AG20443 (cell line): ENCODE data around the gene GRAMD4.

Experiments
- DNase-seq: peaks from one replicate; pipeline ENCODE4 v3.0.0; 2012; ENCODE audit warnings: low spot score, mixed read lengths

GRAMD4 gene

DNA sequence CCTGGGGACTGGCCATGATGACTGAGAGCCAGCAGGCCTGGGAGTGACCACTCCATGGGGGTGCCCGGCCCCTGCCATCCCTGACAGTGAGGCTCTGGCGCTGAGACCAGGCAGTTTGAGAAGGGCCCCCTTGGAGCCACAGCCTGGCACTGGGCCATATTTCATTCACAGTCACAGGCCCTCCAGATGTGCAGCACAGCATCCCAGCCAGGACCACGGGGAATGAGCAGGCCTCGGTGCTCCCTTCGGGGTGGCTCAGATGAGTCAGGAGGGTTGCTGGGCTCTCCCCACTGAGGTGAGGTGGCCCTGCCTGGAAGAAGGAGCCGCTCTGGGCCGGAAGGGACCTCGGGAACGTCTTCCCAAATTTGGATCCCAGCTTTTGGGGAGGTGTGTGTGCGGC, 53.0 kb downstream of the GRAMD4 start:
- DNase-seq: peak; percentile 58

DNA sequence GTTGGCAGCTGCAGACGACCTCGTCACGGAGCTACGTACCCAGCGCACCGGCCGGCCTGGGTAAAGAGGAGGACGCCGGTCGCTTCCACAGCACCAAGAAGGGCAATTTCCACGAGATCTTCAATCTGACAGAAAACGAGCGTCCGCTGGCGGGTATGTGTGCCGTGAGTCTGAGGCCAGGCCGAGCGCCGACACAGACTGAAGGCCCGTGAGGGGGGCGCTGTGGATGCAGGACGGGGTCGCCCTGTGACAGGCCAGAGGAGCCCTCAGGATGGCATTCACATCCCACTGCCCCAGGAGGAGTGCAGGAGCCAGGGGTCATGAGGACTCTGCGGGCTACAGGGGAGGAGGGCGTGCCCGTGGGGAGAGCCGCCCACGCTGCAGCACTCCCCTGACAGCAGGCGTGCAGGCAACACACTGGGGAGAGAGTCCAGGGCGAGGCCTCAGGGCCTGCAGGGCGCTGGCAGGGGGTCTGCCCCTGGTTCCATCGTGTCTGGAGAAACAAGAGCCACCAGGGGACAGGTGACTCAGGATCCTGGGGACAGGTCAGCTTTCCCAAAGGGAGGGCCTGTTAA, 53.6 kb downstream of the GRAMD4 start:
- no peak for DNase-seq

DNA sequence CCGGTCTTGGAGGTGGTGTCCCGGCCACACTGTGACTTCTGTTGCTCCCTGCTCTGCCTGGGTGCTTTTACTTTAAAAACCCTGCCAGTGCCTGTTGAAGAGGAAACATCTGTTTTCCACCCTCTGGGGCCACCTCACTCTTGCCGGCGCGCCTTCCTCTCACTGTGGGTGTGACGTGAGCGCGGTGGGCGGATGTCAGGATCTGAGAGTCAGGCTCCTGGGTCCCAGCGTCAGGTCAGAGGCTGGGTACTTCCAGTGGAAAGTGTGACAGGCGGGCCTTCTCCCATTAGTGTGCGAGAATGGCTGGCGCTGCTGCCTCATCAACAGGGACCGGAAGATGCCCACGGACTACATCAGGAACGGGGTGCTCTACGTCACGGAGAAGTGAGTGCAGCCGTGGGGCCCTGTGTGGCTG, 54.2 kb downstream of the GRAMD4 start:
- DNase-seq: no peak

DNA sequence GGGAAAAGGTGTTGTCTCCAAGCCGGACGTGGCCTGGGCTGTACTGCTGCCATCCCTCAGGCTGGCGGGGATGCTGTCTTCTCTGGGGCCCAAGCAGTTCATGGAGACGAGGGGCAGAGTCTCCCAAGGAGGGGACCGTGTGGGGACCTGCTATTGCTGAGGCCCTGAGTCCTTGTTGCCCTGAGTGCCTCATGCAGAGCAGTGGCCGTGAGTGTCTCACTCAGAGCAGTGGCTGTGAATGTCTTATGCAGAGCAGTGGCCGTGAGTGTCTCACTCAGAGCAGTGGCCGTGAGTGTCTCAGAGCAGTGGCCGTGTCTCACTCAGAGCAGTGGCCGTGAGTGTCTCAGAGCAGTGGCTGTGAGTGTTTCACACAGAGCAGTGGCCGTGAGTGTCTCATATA, 54.7 kb downstream of the GRAMD4 start:
- no peak for DNase-seq

DNA sequence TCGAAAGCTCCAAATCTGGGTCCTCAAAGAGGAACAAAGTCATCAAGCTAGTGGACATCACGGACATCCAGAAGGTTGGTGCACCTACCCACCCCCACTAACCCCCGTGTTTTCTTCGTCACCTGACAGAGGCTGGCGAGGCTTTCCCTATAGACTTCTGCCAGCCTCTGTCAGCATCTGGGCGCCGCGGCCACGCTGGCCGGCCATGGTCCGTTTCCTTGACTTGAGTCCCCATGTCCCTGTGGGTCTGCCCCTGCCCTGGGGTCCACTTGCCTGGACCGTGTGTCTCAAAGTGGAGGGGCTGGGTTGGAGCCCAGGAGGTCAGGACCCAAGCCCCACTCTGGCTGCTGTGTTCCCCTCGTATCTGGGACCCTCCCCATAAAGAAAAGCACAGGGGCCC, 55.3 kb downstream of the GRAMD4 start:
- DNase-seq: no peak

DNA sequence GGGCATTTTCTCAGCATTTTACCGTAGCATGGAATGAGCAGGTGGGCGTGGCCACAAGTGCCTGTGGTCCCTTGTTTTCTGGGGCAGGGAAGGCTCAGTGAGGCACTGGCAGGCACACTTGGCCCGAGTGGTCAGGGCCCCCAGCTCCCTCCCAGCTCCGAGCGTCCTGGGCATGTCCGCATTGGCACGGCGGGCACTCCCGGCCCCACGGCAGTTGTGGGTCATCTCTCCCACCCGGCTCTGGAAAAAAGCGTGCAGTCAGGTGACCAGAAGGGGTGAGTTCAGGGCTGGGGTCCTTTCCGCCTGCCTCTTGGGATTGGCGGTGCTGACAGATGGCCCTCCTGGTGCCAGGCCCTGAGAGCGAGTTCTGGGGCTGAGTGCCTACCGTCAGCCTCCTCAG, 55.8 kb downstream of the GRAMD4 start:
- DNase-seq: no peak

DNA sequence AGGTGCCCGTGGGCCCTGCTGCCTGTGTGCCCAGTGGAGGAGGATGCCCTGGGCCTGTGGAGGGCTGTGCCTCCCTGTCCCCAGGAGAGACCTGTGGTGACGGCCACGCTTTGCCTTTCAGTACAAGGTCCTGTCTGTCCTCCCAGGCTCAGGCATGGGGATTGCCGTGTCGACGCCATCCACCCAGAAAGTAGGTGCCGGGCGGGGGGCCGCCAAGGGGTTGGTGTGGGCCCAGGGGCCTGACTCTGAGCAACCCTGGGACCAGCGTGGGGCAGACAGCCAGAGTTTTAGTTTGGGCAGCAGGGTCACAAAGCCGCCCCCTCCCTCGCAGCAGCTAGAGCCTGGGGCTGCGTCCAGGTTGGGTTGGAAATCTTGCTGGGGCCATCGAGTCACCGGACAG, 56.3 kb downstream of the GRAMD4 start:
- no peak for DNase-seq

DNA sequence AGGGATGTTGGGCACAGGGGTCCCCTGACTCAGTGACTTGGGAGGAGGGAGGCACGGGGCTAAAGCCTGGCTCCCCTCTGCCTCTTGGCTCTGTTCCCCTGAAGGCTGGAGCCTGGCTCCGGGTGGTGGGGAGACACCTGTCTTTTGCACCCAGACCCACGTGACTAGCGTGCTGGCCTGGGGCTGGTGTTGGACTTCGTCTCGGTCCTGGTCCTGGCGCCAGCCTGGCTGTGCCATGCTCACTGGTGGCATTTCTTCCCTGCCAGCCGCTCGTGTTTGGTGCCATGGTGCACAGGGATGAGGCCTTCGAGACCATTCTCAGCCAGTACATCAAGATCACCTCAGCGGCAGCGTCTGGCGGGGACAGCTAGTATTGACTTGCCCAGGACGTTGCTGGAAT, 56.7 kb downstream of the GRAMD4 start:
- no peak for DNase-seq

DNA sequence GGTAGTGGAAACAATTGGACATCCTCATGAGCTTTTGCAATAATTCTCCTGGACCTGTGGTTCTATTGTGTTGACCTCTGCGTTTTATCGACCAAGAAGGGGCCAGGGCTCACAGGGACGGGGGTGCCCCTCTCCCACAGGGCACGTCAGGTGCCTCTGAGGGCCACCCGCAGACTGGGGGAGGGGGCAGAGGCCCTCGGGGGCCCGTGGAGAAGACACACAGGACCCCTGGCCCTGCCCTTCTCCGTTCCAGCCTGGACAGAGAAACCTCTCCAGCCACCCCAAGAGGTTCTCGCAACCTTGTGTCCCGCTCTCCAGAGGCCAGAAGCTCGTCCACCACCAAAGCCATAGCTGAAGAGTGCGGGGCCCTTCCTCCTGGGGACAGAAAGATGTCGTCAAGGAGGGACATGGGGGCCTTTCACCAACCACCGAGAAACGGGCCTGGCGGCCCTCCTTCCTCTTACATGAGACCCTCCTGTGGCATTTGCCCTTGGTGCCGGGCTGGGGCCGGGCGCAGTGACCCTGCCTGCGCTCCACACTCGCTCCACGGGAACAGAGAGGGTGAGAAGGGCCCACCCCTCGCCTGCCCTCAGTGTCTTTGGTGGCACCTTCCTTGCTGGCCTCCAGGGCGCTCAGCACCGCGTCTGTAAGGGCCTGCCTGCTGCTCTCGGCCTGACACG, 57.3 kb downstream of the GRAMD4 start:
- no peak for DNase-seq

DNA sequence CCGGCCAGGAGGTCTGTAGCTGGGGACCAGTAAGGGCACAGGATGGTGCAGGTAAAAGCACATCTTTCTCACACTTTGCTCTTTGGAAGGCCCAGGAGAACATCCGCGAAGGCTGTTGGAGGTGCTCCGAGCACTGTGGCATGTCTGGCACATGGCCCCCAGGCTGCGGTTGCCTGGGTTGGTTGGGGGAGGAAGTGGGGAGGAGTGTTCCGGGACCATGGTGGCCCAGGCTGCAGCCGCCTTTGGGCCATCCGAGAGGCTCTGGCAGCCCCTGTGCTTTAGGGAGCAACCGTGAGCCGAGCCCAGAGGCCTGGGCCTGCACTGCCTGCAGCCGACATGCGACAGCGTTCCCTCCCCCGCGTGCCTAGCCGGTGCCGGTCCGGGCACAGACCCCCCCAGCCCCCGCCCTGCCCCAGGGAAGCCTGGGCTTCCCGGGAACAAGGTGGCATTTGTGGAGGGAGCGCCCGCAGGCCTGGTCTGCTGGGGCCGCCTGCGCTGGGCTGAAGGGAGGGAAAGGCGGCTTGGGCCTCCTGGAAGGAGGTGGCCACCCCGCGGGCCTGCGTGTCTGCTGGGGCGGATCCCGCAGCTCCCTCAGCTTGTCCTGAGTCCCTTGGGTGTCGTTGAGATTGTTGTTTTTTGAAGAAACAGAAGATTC, 57.9 kb downstream of the GRAMD4 start:
- no peak for DNase-seq

DNA sequence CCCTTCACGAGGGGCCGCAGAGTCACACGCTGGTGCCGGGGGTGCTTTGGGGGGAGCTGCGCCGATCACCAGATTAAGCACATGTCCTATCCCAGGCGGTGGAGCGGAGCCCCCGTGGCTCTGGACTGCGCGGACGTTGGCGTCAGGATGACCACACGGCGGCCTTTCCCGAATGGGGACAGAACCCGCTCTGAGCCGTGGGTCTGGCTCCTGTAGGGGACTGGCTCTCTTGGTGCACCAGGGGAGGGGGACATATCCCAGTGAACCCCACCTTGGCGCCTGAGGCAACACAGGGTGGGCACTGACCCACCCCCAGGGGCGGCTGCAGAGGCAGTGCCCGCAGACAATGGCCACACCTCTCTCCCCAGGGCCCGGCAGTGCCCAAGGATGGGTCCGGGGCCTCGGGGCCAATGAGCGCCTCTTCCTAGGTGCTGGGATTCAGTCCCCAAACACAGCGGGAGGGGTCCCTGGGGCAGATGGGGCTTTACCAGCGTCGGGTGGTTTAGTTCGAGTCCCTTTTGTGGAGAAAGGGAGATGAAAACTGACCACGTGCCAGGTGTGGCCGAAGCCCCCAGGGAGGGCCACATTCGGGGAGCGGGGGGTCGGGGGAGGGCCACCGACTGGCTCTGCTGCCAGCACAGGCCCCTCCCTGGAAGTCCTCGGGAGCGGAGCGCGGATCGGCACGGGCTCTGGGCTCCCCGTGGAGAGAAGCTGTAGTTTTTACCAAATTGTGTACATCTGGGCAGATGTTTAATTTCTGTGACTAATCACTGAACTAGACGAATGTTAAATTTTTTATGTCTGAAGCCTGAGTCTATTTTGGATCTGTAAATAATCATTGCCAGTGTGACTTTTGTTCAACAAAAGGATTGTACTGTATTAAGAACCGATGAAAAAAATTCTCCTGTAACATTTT, 58.9 kb downstream of the GRAMD4 start:
- peak; percentile 76 for DNase-seq

DNA sequence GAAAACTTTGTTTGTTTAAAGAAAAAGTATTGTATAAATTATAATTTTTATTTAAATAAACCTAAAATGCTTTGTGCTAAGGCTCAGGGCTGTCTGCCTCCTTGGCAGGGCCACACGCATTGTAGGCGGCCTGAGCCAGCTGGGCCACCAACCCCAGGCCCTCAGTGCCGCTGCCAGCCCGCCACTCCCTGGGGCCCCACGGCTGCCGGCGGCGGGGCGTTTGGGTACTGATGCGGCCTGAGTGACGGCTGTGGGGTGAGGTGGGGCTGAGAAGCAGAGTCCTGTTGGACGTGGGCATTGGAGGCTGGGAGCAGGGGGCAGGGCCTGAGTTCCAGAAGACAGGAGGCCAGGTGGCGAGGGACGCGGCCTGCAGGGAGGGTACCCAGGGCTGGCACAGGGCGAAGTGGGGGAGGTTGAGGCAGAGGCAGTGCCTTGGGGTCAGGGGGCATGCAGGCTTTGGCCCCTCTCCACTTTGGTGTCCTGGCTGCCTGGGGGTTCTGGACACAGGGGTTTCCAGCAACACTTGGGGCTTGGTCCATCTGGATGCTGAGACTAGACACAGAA, 59.6 kb downstream of the GRAMD4 start:
- DNase-seq: peak; percentile 66

DNA sequence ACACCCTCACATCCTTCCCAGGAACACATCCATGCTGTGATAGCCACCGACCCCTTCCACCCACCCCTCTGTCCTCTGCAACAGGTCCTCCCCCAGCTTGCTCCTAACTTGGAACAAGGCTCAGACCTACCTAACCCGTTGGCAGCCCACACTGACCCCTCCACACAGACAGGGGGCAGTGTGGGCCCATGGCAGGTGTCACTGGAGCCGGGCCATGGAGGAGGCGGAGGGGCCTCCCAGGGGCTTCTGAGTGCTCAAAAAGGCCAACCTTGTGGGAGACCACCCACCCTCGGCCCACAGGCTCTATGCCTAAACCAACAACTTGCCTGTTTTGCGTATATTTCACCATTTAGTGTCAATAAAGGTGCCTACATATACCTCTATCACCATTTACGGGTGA, 60.8 kb downstream of the GRAMD4 start:
- DNase-seq: no peak

DNA sequence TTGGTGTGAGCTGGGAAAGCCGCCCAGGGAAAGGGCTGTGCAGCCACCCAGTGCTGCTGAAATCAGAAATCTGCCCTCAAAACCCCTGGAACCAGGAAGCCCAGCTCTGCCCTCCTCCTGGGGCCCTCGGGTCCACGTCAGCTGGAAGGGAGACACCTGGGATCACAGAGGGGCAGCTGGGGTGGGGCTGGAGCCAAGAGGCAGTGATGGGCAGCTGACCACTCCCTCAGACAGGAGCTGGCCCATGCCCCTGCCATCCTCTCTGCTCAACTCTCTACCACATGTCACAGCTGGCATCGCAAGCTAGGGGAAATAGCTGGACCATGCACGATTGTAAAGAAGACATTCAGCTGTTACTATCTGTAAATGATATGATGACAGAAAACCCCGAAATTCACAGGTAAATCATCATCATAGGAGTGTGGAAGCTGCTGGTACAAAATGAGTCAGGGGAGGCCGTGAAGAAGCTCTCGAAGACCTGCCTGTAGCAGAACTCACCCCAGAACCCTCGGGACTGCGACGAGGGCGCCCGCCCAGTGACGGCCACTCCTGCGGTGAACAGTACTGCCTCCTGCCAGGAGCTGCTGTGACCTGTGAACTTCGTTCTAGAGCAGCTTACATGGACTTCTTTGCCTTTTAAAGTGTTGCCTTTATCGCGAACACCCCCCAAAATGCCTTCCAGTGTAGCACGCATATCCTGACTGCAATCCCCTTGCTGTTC, 62.0 kb downstream of the GRAMD4 start:
- DNase-seq: no peak

DNA sequence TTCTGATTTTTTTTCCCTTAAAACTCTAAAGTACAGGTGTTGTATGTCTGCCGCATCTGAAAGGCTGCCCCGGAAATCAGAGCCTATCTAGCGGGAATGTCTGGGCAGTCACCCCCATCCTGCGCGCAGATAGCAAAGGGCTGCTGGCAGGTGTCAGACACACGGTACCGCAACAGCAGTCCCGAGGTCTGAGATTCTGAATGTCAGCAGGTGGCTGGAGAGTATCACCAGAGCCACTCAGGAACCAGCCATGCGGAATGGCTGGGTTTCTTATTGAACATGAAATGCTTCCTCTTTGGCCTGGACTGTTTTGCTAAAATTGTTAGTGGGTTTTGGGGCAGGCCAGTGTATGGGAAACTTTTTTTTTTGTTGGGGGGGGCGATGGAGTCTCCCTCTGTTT, 64.5 kb downstream of the GRAMD4 start:
- no peak for DNase-seq

DNA sequence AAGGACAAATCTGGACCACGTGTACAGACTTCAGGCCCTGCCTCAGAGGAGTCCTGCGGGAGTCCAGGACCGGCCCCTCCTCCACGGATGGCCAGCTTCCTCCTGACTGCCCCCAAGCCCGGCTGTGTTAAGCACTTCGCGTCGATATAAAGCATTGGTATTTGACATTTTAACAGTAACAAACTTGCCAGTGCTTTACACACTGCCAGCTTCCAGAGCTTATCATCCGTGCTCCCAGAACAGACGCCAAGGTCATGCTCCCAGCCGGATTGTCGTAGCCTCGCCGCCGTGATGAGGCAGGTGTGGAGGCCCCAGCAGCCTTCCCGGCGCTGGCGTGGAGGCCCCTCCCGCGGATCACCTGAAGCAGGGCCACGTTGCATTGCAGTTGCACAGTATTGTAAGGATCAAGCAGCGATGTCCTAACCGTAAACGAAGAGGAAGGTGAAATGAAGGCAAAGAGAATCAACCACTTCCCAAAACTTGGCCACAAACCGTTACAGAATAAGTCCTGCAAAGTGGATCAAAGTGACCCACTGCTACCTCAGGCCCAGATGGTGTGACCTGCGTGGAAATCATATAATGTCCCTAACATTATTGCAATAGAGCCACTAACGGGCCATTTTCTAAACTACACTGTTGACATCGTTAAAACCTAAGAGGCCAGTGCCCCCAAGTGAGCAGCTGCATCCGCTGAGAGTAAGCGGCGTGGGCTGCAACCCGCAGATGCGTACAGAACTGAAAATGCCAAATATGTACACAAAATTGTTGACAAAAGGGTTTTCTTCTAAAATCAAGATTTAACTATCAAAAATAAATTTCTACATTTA, 66.2 kb downstream of the GRAMD4 start:
- DNase-seq: no peak

DNA sequence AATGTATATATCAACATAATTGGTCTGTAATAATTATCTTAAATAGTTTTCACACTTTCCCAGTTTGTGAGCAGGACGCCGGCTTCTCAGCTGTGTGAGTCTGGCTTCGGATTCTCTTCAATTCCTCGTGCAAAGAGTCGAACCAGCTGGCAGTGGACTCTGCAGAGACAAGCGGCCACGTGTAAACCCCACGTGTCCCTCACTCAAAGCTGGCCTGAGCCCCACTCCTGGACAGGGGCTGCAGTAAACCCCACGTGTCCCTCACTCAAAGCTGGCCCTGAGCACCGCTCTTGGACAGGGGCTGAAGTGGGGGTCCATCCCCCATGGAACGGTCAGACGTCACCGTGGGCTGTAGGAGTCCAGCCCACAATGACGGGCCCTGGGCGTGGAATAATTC, 66.9 kb downstream of the GRAMD4 start:
- no peak for DNase-seq

DNA sequence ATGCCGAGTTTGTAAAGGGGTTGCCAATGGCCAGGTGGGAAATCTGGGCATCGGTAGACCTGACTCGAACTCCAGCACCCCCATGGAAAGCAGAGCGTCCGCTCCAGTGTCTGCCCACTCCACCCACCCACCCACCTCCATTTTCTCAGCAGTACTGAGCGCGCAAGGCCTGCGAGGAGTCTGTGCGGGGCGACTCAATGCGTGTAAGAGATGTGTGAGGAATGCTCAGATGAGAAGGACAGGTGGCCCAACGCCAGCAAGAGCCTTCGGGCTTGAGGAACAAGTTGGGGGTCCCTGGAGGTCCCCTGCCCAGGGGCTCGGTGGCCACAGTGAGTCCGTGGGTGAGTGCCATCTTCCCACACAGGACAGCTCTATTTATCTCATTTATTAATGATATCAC, 67.3 kb downstream of the GRAMD4 start:
- no peak for DNase-seq

DNA sequence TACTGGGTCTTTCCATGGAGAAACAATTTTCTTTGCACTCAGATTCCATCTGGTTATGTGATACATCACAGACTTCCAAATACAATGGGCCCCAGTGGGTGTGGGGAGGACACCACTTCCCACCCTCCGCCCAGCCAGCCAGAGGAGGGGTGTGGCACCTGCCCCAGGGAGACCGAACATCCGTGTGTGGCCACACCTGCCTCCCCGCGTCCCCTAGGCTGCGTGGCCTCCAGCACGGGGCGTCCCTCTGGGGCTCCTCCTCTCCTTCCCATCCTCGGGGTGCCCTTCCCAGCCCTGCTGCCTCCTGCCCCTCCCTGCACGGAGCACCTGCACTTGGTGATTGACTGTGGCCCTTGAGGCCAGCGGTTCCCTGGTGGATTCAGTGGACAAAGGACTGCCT, 68.8 kb downstream of the GRAMD4 start:
- no peak for DNase-seq

DNA sequence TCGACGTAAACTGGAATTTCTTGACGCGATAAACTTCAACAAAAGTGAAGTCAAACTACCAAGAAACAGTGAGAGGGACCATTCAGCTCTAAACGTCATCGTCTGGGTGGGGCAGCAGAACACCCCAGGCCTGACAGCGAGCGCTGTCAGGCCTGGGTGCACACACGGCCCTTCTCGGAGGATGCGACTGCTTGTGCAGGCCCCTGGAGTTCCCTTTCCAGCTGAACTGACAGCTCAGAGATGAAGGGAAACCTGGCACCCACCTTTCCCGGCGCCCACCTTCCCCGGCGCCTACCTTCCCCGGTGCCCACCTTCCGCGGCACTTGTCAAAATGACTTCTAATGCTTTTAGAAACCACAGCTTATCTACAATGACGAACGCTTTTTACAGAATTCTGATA, 70.0 kb downstream of the GRAMD4 start:
- no peak for DNase-seq

DNA sequence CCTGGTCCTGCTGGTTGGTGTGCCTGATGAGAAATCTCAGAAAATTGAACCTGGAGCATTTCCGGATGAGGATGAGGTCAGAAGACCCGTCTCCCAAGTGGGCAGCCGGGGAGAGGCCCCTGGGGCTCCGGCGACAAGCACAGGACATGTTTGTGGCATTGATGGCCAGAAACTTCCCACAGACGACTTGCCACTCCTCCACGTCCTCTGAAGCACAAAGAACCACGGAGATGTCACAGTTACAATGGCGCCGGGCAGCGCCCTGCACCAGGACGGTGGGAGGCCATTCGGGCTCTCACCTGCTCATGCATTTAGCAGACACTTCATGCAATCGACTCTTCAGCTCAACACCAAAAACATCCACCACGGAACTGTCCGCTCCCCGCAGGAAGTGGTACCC, 71.4 kb downstream of the GRAMD4 start:
- DNase-seq: no peak
